Stimulated activated naive CD4-positive, alpha-beta T cell (primary cell): ENCODE measurements around the gene RNF167.

Experiments used
- DNase-seq, 6 experiments: peaks; one replicate each; lab custom pipeline; 2025; lab: John Stamatoyannopoulos, UW

RNF167 gene

DNA sequence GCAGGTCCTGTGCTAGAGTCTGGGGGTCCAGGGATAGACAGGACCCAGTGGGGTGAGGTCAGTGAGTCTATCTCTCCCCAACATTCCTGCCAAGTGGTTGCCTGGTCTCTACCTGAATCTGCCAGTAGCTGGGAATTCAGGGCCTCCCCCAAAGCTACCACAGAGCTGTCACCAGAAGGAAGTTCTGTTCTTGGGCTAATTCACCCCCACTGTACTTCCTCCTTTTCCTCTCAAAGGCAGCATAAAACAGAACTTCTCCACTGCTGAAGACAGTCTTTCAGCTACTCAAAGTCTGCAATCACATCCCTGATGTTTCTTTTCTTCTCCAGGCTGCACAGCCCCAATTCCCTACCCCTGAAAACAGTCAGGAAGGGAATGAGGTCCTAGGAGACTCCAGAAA lies 38.7 kb downstream of the RNF167 start:
- no peak for DNase-seq

DNA sequence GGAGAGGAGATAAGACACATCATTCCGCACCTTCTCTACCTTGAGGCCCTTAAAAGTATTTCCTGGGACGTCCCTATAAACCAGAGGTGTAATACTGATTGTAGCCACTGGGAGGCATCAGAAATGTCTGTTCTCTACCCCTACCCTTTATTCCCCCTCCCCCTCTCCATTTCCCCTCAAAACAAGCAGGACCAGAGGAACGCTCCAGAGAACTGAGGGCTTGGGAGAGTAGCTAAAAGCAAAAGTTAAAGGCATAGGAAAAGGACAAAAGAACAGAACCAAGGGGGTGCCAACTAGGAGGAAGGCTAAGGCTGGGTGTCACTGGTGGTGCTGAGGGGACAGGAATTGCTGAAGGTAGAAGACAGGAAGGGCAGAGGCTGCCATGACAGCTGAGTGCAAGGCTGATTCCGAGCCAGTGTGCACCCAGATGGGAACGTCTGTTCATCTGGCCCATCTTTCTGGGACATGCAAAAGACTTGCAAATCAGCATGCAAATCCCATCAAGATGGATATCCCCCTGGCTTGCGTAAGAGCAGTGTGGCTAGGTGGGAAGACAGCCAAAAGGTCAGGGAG lies 40.7 kb downstream of the RNF167 start:
- DNase-seq, result peak; percentile 8 to 81 (median 42)

DNA sequence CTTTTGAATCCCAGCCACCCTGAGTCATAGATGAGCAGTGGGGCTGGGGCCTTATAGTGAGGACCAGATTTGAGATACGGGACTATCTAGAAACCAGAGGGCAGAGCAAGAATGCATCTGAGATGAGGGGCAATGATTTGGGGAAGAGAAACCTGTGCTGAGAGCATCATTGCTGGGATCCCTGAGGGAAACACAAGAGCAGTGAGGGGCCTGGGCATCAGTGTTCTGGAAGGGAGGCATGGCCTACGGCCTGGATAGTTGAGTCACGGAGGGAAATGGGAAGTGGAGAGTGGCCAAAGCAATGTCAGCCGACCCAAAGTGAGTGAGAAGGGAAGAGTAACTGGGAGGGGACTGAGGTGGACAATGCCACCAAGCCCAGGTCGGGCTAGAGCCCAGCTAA lies 42.2 kb downstream of the RNF167 start:
- DNase-seq, result no peak

DNA sequence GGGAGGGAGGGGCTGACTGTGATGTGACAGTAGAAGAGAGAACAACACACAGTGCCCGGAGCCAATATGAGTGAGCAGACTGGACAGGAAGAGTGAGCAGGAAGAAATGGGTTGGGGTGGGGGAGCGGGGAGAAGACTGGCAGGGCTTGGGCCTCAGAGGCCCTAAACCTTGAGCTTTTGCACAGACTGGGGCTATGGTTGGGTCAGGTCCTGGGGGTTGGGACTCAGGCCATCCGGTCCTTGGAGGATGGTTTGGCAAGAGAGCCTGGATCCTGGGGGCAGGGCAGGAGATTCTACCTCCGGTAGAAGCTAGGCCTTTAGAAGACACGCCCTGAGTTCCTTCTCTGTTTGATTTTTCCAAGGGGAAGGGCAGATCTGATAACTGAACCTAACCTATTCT lies 46.3 kb downstream of the RNF167 start:
- DNase-seq, result peak in 2 of 6 experiments; percentile 17 to 32

DNA sequence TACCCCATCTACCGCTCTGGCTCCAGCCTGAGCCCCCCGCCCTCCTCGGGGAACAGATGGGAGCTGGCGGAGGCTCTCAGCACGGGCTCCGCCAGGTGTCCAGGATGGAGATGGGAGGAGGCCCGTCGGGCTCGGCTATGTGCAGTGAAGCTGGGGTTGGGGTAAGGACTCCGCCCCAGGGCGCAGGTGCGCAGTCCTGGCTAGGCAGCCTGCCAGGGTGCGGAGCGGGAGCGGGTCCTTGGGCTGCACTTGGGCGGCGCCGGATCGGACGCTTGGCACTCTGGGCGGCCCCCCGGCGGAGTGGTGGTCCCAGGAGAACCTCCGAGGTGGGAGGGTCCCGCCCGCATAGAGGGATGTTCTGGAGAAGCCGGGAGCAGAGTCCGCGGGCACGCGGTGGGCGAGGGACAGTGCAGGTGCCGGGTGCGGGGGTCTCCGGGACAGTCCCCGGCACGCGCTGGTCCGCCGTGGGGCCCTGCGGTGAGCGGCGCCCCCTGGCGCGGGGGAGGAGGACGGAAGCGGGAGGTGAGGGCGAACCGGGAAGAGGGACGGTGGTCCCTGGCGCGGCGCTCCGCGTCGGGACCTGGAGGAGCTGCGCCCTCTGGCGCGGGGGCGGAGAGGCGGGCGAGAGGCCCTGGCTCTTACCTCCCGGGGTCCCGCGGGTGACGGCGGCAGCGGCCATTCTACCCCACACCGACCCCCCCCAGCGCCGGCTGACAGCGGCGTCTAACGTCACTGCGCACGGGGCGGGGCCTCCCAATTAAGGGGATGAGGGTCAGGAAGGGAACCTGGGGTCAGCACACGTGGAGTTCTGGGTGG lies 47.1 kb downstream of the RNF167 start, which contains the start of gene CAMTA2:
Gene CAMTA2 (minus strand): TSS at position 725 of the 816 bp plus-strand sequence. CDS start 1,453 bp downstream, outside the sequence.
- peak; percentile 66 to 82 (median 76) for DNase-seq

DNA sequence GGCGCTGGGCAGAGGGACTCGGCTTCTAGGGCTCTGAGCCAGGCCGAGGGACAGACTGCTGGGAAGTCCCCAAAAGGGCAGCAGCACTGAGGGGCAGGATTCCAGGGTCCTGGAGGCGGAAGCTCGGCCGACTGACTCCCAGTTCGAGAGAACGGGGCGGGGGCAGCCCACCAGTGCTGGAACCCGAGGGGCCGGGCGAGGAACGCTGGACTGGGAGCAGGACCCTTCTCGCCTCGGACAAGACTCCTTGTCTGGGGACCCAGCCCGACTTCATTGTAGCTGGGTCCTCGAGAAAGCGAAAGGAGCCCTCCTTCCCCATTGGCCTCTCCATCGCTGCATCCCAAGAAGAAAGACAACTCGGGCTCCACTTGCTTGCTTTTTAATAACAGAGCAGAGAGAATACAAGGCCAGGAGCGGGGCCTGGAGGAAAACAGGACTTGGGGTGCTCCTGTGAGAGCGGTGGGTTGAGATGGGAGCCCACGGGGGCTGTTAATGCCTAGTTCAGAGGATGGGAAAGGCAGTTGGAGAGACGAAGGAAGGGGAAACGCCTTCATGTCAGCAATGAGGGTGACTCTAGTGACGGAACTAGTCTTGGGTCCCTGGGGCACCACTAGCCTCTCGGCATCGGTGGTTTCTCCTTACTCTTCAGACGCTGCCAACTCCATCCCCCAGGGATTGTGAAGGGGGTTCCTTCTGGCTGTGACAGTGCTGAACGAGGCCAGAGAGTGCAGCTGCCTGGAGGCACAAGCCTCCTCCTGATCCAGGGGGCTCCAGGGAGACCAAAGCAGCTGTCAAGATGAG lies 47.9 kb downstream of the RNF167 start:
- DNase-seq, result no peak

DNA sequence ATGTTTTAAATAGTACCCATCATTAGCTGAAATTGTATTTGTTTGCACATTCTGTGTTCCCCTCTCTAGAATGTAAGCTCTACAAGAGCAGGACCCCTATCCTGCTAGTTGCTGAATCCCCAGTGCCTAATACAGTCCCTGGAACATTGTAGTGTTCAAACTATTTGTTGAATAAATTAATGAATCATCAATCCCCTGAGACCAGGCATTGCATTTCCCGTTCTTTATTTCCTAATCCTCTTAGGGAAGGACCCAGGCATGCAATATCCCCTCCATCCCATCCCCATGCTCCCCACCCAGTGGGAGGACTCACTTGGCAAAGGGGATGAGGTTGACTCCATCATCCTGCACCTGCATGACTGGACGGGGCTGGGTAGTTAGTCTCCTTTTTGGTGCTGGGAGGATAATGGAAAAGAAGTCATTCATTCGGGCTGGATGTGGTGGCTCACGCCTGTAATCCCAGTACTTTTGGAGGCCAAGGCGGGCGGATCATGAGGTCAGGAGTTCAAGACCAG lies 54.1 kb downstream of the RNF167 start:
- DNase-seq, result no peak
